A673 (cell line): ENCODE data around the gene TMEM185B. TPM values are rescaled to one million over a fixed set of nuclear protein-coding genes. Genes with fewer than 3 reads are reported as not detected.

ENCODE experiments used
- BruUV-seq: library from RNA; stranded (reverse); fragments of 400-500 nt; replicated peaks from 2 replicates; lab custom pipeline; 2021; lab: Mats Ljungman, UMichigan
- CTCF ChIA-PET: fragments of 300-600 bp; sonication (Branson Sonifier 250); formaldehyde crosslinking; loops from one replicate; lab custom pipeline; 2022; ENCODE audit warnings: antibody characterized with exemption; lab: Charles Lee
- POLR2A ChIA-PET: fragments of 300-600 bp; sonication (Branson Sonifier 250); formaldehyde crosslinking; loops from one replicate; lab custom pipeline; 2022; ENCODE audit warnings: antibody characterized with exemption; ENCODE audit not compliant: low non-redundant PET; lab: Charles Lee
- DNase-seq: peaks from one replicate; pipeline ENCODE4 v3.0.0-alpha.2; 2015; ENCODE audit warnings: low spot score
- H3K27ac ChIP-seq: fragments of 200-600 bp; sonication (generic); 2 replicates; pipeline ENCODE4 v1.5.1; 2016; ENCODE audit warnings: mixed run types, low read depth, mild to moderate bottlenecking, mixed read lengths, antibody characterized with exemption, low read length; ENCODE audit not compliant: poor library complexity, severe bottlenecking
- H3K27me3 ChIP-seq: fragments of 200-600 bp; sonication (generic); replicated peaks from 2 replicates; pipeline ENCODE4 v1.6.1; 2017; ENCODE audit warnings: mixed run types, low read depth, mild to moderate bottlenecking, mixed read lengths, antibody characterized with exemption, low read length; ENCODE audit not compliant: insufficient read depth, poor library complexity
- H3K36me3 ChIP-seq: fragments of 200-600 bp; sonication (generic); 2 replicates; pipeline ENCODE4 v1.6.1; 2016; ENCODE audit warnings: mixed run types, mild to moderate bottlenecking, mixed read lengths, antibody characterized with exemption, low read length; ENCODE audit not compliant: insufficient read depth, poor library complexity, severe bottlenecking
- H3K4me1 ChIP-seq: fragments of 200-600 bp; sonication (generic); 2 replicates; pipeline ENCODE4 v1.6.1; 2017; ENCODE audit warnings: mixed run types, mild to moderate bottlenecking, mixed read lengths, antibody characterized with exemption, low read length; ENCODE audit not compliant: insufficient read depth, poor library complexity, severe bottlenecking
- H3K4me3 ChIP-seq: fragments of 200-600 bp; sonication (generic); 2 replicates; pipeline ENCODE4 v1.5.1; 2016; ENCODE audit warnings: low read depth, mixed run types, mild to moderate bottlenecking, mixed read lengths, low read length; ENCODE audit not compliant: poor library complexity, severe bottlenecking
- H3K9me3 ChIP-seq: fragments of 200-600 bp; sonication (generic); 2 replicates; pipeline ENCODE4 v1.6.1; 2016; ENCODE audit warnings: mixed run types, low read depth, mild to moderate bottlenecking, mixed read lengths, antibody characterized with exemption, low read length; ENCODE audit not compliant: poor library complexity, severe bottlenecking
- EZH2 ChIP-seq: fragments of 200-600 bp; sonication (generic); IDR thresholded peaks from 2 replicates; pipeline ENCODE4 v1.6.1; 2017; ENCODE audit warnings: borderline replicate concordance, low read depth, mild to moderate bottlenecking, mixed read lengths, antibody characterized with exemption, low read length; ENCODE audit not compliant: poor library complexity, severe bottlenecking
- intact Hi-C: fragments of 100-400 bp; cut with micrococcal nuclease; formaldehyde crosslinking; loops from one replicate; pipeline ENCODE4 v1.10.0; 2022; ENCODE audit not compliant: unreplicated experiment
- total RNA-seq: library from RNA; stranded (reverse); gene quantifications from 2 replicates; pipeline ENCODE4 v1.2.3, GENCODE V29; 2021
- TF ChIP-seq, protein P1 (sequence below): fragments of 300-800, 200-600 bp; sonication (generic); conservative IDR thresholded peaks from 2 replicates; pipeline ENCODE4 v1.5.1; 2017; ENCODE audit warnings: low read depth, mild to moderate bottlenecking, antibody characterized with exemption, low read length, moderate library complexity, mixed read lengths

Gene TMEM185B
- total RNA-seq, 1 experiment from 2014 or later = 34.5 TPM

DNA sequence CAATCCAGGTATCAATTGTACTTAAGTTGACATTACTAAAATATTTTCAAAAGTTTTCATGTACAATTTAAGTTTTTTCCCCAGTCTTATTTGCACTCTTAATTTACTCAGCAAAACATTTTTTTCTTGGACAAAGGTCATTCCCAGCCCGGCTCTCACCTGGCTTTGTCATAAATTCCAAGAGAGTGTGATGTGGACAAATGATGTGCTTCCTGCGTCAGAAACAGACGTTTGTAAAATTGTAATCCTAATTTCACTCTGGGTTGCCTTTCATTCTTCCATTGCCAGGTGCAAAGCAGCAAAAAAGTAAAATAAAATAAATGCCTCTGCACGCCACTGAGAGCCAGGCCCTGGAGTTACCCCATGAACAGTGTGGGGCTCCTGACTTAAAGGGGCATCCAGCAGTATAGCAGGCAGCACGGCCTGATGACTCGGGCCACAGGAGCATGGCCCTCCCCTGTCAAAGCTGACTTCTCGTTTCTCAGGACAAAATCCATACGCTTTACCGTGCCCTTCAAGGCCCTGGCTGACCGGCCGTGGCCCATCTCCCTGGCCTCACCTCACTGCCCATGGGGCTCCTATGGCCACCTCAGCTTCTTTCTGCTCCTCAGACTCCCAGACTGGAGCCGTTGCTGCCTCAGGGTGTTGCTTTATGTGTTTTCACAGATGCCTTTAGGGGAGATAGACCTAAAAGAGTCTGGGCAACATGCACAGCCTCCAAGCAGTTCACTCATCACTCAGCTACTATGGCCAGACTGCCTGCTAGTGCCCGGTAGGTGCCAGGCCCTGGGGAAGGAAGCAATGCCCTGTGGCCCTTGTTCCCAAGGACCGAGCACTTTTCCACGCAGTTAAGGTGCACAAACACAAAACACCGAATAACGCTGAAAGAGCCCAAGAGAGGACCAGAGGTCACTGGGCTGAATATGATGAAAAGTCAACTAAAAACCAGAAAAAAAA is 7.6 kb upstream of the TMEM185B start:
- CTCF ChIA-PET = interaction anchor here (0.6 kb wide), 1 partner anchor 58 kb away, joined by 5 read pairs; no protein-coding TSS in a partner anchor
- Histone ChIP-seq H3K4me3 (no peak overlapping the region), H3K27me3 (no peaks in the 10 kb centered on the region), H3K27ac (no peak overlapping the region), H3K36me3 (no peaks in the 10 kb centered on the region), H3K4me1 (no peaks in the 10 kb centered on the region), H3K9me3 (no peaks in the 10 kb centered on the region)
- intact Hi-C loops = no loop called here
- no TSS peak for BruUV-seq
- DNase-seq = no peak
- POLR2A ChIA-PET = no interaction called here
- TF ChIP-seq EZH2 = no peak
- TF ChIP-seq, protein P1, sequence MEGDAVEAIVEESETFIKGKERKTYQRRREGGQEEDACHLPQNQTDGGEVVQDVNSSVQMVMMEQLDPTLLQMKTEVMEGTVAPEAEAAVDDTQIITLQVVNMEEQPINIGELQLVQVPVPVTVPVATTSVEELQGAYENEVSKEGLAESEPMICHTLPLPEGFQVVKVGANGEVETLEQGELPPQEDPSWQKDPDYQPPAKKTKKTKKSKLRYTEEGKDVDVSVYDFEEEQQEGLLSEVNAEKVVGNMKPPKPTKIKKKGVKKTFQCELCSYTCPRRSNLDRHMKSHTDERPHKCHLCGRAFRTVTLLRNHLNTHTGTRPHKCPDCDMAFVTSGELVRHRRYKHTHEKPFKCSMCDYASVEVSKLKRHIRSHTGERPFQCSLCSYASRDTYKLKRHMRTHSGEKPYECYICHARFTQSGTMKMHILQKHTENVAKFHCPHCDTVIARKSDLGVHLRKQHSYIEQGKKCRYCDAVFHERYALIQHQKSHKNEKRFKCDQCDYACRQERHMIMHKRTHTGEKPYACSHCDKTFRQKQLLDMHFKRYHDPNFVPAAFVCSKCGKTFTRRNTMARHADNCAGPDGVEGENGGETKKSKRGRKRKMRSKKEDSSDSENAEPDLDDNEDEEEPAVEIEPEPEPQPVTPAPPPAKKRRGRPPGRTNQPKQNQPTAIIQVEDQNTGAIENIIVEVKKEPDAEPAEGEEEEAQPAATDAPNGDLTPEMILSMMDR = no peak

- intact Hi-C loops = no loop called here
- no peak for DNase-seq
- ChIA-PET POLR2A (no interaction called here), CTCF (no interaction called here)
- H3K9me3 ChIP-seq = no peaks in the 10 kb centered on the region
- no peaks in the 10 kb centered on the region for H3K27me3 ChIP-seq
- no peak for TF ChIP-seq EZH2
- TF ChIP-seq, protein P1 = no peak
- BruUV-seq = no TSS peak
- no peaks in the 10 kb centered on the region for H3K4me1 ChIP-seq
- H3K4me3 ChIP-seq = no peak overlapping the region
- no peak overlapping the region for H3K27ac ChIP-seq
- H3K36me3 ChIP-seq = no peaks in the 10 kb centered on the region
Observed at GRCh38 chr2:120229341-120229740, 6.1 kb upstream of the TMEM185B start.

DNA sequence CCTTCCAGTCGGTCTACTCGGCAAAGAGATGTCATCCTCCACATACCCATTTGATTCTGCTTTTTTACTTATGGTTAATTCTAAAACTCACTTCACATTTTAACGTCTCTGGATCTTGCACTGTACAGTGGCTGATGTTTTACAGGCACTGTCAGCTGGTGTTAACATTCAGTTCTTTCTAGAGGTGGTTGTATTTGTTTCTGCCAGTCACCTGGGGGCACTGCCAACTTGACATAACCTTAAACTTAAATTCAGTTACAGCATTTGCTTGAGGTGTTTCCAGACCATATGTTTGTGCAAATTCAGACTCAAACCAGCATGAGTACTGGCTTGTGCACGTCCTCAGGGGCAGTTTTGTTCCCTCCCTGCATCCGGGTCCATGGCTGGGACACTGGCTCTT is 5.3 kb upstream of the TMEM185B start:
- Histone ChIP-seq H3K4me1 (no peaks in the 10 kb centered on the region), H3K27ac (no peak overlapping the region), H3K27me3 (no peaks in the 10 kb centered on the region), H3K36me3 (no peaks in the 10 kb centered on the region), H3K9me3 (no peaks in the 10 kb centered on the region), H3K4me3 (no peak overlapping the region)
- ChIA-PET CTCF (no interaction called here), POLR2A (interaction anchor here (0.6 kb wide), 1 partner anchor 25 kb away, joined by 4 read pairs; no protein-coding TSS in a partner anchor)
- no peak for DNase-seq
- TF ChIP-seq, protein P1 = no peak
- no peak for TF ChIP-seq EZH2
- intact Hi-C loops = no loop called here
- BruUV-seq = no TSS peak
